Neural progenitor cell (in vitro differentiated cells): ENCODE results near the gene PTPRT.

Experiments used
- CTCF ChIP-seq: fragments of 200-600 bp; sonication (generic); IDR thresholded peaks from 2 replicates; pipeline ENCODE4 v1.5.1; 2017; ENCODE audit warnings: antibody characterized with exemption, mild to moderate bottlenecking
- EZH2 ChIP-seq: fragments of 200-600 bp; sonication (generic); IDR thresholded peaks from 2 replicates; pipeline ENCODE4 v1.6.1; 2017; ENCODE audit warnings: antibody characterized with exemption, mild to moderate bottlenecking, moderate library complexity
- EZH2phosphoT487 ChIP-seq: fragments of 200-600 bp; sonication (generic); IDR thresholded peaks from 2 replicates; pipeline ENCODE4 v1.6.1; 2017; ENCODE audit warnings: antibody characterized with exemption

GRCh38 chr20:42790111-42790510 lies 399.6 kb downstream of the PTPRT start:
- TF ChIP-seq CTCF (no peak), EZH2 (no peak), EZH2phosphoT487 (no peak)
